Testis (tissue), 2 donors: ENCODE data around the gene LCN10.

Experiments
- POLR2A ChIP-seq: fragments of 450-650 bp; IDR thresholded peaks from one replicate; pipeline ENCODE4 v1.6.1; 2017; ENCODE audit warnings: antibody characterized with exemption, mild to moderate bottlenecking, moderate library complexity
- TF ChIP-seq, protein P1 (sequence below), 3 experiments: fragments of 450-650 bp in 2 of 3; fragments of 200-600 bp in 1 of 3; sonication (generic) in 1 of 3; IDR thresholded peaks; one replicate each; pipeline ENCODE4 v1.5.1; 2016 to 2019; ENCODE audit warnings: antibody characterized with exemption in 3 of 3, mild to moderate bottlenecking in 2 of 3, moderate library complexity in 1 of 3

DNA sequence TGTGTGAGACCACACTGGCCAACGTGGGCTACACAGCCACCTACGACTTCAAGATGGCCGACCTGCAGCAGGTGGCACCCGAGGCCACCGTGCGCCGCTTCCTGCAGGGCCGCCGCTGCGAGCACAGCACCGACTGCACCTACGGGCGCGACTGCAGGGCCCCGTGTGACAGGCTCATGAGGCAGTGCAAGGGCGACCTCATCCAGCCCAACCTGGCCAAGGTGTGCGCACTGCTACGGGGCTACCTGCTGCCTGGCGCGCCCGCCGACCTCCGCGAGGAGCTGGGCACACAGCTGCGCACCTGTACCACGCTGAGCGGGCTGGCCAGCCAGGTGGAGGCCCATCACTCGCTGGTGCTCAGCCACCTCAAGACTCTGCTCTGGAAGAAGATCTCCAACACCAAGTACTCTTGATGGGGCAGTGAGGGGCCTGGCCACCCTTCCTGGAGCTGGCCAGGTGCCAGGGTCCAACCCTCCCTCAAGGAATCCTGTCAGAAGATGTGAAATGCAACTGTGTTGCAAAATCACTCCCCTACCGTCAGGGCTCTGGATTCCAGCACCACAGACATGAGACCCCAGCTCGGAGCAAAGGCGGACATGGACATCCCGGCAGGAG is 19.3 kb downstream of the LCN10 start:
- TF ChIP-seq, protein P1, sequence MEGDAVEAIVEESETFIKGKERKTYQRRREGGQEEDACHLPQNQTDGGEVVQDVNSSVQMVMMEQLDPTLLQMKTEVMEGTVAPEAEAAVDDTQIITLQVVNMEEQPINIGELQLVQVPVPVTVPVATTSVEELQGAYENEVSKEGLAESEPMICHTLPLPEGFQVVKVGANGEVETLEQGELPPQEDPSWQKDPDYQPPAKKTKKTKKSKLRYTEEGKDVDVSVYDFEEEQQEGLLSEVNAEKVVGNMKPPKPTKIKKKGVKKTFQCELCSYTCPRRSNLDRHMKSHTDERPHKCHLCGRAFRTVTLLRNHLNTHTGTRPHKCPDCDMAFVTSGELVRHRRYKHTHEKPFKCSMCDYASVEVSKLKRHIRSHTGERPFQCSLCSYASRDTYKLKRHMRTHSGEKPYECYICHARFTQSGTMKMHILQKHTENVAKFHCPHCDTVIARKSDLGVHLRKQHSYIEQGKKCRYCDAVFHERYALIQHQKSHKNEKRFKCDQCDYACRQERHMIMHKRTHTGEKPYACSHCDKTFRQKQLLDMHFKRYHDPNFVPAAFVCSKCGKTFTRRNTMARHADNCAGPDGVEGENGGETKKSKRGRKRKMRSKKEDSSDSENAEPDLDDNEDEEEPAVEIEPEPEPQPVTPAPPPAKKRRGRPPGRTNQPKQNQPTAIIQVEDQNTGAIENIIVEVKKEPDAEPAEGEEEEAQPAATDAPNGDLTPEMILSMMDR (IDR thresholded peaks at IDR 0.05): no peak
- TF ChIP-seq POLR2A: no peak
